GM19240 (cell line): ENCODE results near the gene ZACN.

ENCODE experiments used
- DNase-seq: peaks from one replicate; pipeline ENCODE4 v3.0.0; 2011; ENCODE audit warnings: low spot score; ENCODE audit not compliant: insufficient read length

The ZACN gene

DNA sequence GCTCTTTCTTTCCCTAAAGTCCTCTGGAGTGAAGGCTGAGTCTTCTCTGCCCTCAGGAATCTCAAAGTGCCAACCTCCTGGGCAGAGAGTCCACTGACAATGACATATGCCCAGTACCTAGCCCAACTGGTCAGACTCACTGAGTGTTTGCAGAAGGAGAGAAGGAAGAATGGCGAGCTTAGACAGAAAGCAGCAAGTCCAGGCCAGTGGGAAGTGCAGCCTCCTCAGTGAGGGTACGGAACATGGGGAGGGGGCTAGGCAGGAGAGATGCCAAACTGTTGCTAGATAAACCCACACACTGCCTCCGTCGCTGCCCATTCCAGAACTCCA, 23.9 kb downstream of the ZACN start:
- DNase-seq = no peak

GRCh38 chr17:76103274-76104139, 24.5 kb downstream of the ZACN start, which contains the start of gene EXOC7:
Gene EXOC7 (minus strand): TSS chr17:76103787. CDS start chr17:76103692, 95 bp downstream.
- peak; percentile 96 for DNase-seq

- no peak for DNase-seq
These were observed 25.3 kb downstream of the ZACN start for GRCh38 chr17:76104140-76104895.

- no peak for DNase-seq
These were observed 25.9 kb downstream of the ZACN start for GRCh38 chr17:76104896-76105231.

DNA sequence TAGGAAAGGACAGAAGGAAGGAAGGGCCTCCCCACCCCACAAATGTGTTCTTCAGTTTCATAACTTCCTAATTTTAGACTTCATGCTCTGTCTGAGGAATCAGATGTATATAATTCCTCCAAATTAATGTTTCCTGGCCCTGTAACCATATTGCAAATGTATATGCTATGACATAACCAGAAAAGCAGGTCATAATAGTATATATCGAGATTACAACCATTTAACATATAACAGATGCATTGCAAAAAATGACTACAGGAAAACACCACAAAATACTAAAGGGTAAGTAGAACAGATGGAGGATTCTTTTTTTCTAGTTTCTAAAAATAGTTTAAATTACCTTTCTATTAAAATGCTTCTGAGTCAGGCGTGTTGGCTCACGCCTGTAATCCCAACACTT, 27.7 kb downstream of the ZACN start:
- no peak for DNase-seq

DNA sequence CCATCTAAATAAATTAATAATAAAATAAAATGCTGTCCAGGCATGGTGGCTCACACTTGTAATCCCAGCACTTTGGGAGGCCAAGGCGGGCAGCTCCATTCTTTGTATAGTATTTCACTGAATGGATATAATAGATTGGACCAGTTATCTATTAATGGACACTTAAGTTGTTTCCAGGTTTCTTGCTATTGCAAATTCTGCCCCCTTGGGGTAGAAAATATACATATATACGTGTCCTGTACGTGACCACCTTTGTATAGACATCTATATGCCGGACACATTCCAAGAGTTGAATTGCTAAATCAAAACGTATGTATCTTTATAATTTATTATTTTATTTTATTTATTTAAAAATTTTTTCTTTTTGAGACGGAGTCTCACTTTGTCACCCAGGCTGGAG, 28.5 kb downstream of the ZACN start:
- no peak for DNase-seq

DNA sequence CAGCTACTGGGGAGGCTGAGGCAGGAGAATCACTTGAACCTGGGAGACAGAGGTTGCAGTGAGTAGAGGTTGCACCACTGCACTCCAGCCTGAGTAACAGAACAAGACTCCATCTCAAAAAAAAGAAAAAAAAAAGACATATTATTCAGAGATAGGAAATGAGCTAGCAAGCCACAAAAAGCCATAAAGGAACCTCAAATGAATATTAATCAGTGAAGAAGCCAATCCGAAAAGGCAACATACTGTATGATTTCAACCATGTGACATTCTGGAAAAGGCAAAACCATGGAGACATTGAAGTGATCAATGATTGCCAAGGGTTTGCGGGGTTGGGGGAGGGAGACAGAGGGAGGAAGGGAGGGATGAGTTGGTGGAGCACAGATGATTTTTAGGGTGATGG, 33.0 kb downstream of the ZACN start:
- DNase-seq = no peak

GRCh38 chr17:76115138-76115754, 36.3 kb downstream of the ZACN start:
- no peak for DNase-seq

GRCh38 chr17:76119409-76120371, 40.7 kb downstream of the ZACN start:
- no peak for DNase-seq

- DNase-seq = no peak
These were observed 41.7 kb downstream of the ZACN start for GRCh38 chr17:76120658-76121008.

DNA sequence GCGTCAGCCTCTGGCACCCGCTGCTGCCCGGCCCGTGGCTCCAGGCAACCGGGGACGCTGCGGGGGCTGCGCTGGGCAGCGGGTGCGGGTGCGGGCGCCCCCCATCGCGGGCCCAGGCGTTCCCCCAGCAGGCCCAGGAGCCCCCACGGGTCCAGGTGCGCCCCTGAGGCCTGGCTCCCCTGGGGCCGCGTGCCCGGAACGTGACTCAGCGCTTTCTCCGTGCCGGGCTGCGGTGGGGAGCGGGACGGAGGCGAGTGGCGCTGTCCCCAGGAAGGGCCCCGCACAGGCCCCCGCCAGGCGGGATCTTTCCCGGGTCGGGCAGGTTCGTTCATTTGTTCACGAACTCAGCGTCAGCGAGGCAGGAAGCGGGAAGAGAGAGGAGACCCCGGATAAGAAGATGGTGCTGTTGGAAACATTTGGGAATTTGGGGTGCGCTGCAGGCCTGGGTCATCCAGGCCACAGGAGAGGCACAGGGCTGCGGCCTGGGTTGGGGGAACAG, 43.0 kb downstream of the ZACN start:
- DNase-seq = no peak

DNA sequence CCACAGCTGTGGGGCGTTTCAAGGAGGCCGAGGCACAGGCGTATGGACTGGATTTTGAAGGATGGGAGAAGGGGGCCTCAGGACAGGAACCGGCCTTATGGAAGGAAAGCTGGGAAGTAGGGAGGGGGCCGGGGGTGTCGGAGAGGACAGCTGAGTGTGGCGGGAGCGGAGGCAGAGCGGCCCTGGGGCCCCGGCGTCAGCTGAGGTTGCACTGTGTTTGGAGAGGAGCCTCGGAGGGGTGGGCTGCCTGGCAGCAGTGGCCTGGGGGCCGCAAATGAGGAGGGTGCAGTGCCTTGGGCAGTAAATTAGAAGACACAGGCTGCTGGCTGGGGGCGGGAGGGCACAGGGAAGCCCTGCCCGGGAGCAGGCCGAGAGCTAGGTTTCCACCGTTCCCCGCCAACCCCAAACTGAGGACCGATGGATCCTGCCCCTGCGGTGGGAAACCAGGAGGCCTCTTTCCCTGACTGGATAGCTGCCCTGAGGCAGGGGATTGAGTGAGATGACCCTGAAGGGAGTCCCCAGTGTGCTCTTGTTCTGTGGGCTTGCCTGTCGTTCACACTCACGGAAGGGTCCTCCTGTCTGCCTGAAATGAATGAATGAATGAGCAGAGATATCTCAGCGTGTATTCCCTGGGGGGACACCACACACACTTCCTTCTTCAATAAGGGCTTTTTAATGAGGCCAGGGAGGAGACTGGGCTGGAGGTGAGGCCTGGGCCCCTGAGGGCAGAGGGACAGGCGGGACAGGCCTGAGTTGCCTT, 43.6 kb downstream of the ZACN start:
- no peak for DNase-seq

DNA sequence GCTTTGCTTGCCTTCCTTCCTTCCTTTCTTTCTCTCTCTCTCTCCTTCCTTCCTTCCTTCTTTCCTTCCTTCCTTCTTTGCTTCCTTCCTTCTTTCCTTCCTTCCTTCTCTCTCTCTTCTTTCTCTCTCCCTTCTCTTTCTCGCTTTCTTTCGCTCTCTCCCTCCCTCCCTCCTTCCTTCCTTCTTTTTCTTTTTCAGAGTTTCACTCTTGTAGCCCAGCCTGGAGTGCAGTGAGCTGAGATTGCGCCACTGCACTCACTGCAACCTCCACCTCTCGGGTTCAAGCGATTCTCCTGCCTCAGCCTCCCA, 44.2 kb downstream of the ZACN start:
- no peak for DNase-seq

- no peak for DNase-seq
These were observed 45.0 kb downstream of the ZACN start for GRCh38 chr17:76123749-76124581.

DNA sequence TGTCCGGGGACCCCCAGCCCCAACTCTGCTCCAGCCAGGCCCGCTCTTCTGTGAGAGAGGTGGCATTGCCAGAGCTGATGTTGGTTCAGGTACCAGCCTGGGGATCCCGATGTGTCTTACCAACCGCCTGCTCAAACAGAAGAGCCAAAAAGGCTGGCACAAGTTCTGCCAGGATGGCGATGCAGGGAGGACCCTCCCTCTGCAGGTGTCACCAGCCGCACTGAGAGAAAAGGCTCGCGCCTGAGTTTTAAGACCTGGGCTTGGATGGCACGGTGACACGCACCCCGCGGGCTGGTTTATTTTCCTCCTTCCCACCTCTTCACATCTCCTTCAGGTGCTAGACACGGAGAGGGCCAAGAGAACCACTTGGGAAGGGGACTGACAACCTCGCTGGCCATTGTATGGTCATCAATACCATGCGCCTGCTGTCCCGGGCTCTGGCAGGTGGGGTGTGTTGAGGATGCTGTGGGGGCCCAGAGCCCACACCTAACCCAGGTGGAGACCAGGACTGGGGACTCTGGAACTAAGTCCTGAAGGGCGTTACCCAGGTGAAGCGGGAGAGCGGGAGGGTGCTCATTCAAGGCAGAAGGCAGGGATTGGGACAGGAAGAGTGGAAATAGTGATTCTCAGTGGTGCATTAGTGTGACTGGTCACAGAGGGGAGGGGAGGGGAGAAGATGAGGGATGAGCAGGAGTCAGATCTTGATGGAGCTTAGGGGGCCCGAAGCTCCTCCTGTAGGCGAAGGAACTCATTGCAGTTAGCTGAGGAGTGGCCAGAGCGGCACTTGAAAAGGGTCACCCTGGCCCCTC, 45.8 kb downstream of the ZACN start:
- DNase-seq = no peak

DNA sequence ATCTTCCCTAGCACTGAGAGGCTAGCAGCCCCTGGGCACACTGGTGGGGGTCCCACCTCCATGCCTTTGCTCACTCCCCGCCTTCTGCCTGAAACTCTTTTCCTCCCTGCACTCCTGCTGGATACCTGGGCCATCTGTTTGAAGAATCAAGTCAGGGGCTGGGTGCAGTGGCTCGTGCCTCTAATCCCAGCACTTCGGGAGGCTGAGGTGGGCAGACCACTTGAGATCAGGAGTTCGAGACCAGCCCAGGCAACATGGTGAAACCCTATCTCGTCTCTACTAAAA, 46.4 kb downstream of the ZACN start:
- DNase-seq = no peak

DNA sequence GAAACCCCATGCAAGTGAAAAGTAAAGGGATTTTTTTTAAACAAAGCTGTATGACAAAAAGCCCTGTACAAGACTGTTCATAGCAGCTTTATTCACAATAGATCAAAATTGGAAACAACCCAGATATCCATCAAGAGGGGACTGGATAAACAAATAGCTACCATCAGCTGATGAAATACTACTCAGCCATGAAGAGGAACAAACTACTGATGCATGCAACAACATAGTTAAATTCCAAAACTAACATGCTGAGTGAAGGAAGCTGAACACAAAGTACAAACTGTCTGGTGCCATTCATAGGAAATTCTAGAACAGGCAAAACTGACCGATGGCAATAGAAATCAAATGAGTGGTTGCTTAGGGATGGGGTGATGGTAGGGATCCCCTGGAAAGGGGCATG, 46.9 kb downstream of the ZACN start:
- no peak for DNase-seq

DNA sequence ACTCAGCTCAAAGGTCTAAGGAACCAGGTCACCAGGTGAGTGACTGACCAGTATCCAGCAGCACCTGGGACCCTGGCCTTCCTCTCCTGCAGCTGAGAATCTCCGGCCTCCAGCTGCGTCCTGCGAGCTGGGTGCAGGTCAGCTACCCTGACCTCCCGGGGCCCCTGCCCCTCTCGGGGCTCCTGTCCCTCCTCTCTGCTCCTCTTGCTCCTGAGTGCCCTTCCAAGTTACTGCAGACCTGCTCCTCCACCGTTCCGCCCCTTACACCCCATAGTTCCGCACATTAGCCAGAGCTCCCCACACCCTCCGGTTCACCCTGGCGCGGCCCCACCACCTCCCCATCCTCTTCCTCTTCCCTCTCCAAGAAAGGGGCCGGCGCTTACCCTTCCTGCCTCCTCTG, 51.5 kb downstream of the ZACN start:
- DNase-seq = no peak

DNA sequence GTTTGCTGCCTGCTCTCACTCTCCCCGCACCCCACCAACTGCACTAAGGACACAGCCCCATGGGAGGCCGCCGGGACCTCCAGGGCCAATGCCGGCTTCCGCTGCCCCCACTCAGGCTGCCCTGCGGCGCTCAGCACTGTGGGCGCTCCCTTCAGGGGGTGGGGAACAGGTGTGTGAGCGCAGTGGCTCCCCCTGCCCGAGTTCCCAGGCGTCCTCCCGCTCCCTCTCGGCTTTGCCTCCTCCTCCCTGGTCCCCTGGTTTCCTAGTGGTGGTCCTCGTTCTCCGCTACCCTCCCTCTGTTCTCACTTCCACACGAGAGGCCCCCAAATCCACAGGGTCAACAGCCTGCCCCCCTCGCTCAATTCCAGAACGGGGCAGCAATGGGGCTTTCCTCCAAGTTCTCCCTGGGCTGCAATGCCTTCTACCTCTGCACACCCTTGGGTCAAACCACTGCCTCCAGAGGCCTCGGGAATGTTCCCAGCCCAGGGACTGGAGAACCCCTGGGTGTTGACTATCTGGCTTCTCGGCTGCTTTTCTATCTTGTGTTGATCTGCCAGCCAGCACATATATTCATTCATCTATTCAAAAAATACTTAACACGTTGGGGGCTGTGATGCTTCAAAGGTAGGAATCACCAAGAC, 52.2 kb downstream of the ZACN start:
- no peak for DNase-seq
